ENCODE measurements around the gene NELFE.

Gene NELFE

DNA sequence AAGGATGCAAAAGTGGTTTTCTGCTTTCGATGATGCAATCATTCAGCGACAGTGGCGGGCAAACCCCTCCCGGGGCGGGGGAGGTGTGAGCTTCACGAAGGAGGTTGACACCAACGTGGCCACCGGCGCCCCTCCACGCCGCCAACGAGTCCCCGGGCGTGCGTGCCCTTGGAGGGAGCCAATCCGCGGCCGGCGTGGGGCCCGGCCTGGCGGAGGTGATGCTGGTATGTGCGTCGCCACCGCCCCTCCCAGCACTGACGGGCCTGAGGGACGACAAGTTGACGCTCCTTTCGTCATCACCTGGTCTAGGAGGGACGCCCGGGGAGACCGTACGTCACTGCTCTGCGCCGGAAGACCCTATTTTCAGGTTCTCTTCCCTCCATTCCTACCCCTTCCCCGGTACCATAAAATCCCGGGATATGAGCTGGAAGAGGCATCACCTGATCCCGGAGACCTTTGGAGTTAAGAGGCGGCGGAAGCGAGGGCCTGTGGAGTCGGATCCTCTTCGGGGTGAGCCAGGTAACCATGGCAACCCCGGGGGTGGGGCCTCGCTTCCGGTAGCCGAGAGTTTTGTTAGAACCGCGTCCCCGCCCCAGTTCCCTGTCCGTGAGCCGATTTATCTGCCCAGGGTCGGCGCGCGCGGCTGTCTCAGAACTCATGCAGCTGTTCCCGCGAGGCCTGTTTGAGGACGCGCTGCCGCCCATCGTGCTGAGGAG lies 13.4 kb upstream of the NELFE start, which contains the start of gene DXO:
Gene DXO (minus strand): TSS at position 146 of the 716 bp plus-strand sequence. CDS start 463 bp downstream, outside the sequence.
- DNase-seq: peak; percentile 99

DNA sequence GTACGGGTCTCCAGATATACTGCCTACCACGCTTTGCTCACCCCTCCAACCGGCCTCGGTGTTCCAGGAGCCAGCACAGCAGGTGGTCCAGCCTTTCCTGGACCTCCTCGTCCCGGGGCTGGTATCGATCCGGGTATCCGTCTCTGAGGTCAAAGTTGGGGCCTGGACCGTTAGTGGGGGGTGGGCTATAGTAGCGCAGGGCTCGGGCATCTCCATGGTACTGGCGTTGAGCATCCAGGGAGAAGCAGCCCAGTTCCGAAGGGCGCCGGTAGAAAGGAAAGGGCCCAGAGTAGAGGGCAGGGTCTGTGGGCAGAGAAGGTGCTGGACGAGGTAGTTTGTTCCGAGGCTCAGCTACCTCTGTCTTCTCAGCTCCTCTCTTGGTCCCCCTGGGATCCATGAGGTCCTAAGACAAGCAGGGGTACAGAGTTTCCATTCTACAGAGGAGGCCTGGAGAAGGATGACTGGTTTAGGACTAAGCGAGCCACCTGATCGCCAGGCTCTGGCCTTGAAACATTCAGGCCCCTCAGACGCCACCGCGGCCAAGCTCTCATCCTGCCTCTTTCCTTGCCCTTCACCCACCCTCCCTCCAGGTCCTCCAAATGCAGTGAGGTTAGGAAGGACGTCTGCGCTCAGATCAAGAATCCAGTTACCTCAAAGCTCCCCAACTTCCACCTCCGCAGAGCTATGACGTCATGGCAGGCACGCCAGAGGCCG lies 12.7 kb upstream of the NELFE start:
- DNase-seq: peak; percentile 63

DNA sequence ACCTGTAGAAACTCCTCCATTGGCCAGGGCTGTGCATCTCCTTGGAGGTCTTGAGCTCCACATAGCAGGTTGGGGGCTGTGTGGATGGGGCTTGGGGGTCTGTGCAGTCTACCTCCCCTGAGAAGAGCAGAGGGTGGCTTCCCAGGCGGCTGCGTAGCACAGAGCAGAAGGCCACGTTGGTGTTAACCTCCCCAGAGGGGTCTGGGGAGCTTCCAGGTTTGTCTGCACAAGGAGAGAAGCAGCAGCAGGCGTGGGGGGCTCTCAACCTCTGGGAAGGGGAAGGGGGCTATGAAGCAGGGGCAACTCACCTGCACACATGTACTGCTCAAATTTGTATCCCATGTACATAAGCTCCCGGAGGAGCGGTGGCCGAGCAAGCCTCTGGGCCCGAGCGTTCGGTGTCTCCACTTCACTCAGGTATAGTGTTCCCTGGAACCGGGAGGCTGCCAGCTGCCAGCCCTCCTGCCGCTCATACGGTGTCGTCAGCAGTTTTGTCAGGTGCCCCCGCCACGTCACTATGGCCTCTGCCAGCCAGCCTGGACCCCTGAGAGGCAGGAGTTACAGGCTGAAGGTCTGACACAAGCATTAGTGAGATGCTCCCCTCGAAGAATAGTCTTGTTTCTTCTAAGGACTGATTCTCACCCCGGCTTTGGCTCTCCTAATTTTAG lies 12.0 kb upstream of the NELFE start:
- no peak for DNase-seq

DNA sequence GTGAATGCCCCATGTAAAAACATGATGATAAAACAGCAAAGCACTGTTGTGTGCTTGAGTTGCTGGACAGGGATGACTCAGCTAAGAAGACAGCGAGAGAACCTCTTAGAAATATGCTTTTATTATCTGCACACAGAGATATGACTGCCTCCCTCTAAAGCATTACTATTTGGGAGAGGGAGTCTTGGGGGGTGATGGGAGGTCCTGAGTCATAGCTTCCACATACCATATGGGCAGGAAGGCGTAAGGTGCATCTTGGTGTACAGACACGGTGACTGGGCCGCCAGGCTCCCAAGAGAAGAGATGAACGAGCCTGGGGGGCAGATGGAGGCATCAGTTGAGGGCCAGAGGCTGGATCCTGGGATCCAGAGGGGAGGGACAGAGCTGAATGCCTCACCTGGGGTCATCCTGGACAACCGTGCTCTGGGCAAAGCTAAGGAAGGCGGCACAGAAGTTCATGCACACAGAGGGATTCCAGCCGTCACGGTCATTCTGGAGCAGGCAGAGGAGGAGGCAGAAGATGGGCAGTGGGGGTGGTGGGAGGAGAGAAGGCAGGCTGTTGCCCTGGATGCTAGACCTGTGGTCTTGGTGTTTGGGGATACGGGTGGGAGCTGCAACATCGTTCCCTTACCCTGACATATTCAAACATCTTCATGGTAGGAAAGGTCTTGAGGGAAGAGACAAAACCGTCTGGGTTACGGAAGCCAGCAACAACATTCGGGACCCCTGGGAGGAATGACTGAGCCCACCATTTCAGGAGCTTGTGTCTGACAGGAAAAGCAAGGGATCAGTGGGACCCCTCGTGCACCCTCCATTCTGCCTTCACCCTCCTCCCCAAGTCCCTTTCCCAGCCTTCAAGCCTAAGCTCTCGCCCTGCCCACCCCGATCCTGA lies 11.2 kb upstream of the NELFE start:
- no peak for DNase-seq

DNA sequence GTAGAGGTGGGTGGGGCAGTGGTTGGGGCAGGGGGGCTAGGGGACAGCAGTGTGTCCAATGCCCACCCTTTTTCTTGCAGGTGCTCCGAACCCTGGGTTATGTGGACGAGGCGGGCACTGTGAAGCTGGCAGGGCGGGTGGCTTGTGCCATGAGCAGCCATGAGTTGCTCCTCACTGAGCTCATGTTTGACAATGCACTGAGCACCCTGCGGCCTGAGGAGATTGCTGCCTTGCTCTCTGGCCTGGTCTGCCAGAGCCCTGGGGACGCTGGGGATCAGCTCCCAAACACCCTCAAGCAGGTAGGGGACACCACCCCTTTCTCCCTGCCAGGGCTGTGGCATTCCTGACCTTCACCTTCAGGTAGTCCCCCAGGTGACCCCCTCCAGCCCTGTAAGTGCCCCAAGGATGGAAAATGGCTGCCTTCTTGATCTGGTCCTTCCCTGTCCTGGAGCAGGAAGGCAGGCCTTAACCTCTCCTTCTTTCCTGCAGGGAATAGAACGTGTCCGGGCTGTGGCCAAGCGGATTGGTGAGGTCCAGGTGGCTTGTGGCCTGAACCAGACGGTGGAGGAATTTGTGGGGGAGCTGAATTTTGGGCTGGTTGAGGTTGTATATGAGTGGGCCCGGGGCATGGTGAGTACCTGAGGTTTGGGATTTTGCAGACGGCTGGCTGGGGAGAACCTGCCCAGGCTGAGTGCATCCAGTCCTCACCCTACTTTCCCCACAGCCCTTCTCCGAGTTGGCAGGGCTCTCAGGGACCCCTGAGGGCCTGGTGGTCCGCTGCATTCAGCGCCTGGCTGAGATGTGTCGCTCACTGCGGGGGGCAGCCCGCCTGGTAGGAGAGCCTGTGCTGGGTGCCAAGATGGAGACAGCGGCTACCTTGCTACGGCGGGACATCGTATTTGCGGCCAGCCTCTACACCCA lies 10.3 kb upstream of the NELFE start:
- DNase-seq: no peak

DNA sequence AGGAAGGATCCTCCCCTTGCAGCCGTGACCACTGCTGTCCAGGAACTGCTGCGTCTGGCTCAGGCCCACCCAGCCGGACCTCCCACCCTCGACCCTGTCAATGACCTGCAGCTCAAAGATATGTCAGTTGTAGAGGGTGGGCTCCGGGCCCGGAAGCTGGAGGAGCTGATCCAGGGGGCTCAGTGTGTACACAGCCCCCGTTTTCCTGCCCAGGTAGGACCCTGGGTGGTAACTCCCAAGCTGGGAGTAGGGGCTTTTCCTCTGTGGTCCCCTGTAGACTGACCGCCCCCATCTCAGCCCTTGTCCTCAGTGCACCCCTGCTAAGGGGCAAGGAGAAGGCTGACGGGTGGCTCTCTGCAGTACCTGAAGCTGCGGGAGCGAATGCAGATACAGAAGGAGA lies 9.6 kb upstream of the NELFE start:
- DNase-seq: no peak

DNA sequence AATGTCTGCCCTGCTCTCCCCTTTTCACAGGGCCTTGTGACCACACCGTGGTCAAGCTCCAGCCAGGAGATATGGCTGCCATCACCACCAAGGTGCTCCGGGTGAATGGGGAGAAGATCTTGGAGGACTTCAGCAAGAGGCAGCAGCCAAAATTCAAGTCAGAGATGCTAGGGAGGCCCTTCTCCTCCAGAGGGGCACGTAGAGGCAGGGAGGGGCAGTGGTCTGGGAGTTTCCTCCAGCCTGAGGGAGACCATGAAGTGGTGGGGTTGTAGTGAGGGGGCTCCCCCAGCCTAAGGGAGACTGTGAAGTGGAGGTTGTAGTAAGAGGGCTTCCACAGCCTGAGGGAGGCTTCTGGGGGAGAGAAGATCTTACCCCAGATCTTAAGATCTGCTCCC lies 9.2 kb upstream of the NELFE start:
- no peak for DNase-seq

DNA sequence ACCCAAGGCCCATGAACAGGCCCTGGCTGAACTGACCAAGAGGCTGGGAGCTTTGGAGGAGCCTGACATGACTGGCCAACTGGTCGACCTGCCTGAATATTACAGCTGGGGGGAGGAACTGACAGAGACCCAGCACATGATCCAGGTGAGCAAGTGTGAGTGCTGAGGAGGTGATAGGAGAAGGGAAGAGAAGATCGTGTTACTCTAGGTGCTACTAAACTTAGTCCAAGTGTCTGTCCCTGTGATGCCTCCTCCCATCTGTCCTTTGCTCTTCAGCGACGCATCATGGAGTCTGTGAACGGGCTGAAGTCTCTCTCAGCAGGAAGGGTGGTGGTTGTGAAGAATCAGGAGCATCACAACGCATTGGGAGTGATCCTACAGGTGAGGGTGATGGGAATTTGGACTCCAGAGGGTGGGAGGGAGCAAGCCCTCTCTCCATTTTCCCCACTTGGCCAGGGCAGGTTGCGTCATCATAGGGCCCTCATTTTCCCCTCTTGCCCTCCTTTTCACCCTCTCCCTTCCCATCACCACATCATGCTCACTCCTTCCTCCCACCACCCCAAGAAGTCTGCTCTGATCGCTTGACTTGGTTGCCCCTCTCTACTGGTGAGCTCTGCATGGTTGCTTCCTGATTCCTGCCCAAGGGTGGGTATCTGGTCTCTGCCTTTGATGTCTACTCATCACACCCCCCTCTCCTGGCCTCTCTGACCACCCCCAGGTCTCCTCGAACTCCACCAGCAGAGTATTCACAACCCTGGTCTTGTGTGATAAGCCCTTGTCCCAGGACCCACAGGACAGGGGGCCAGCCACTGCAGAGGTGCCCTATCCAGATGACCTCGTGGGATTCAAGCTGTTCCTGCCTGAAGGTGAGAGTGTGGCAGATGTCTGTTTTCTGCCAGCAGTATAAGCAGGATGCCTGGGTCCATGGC lies 8.5 kb upstream of the NELFE start:
- no peak for DNase-seq

DNA sequence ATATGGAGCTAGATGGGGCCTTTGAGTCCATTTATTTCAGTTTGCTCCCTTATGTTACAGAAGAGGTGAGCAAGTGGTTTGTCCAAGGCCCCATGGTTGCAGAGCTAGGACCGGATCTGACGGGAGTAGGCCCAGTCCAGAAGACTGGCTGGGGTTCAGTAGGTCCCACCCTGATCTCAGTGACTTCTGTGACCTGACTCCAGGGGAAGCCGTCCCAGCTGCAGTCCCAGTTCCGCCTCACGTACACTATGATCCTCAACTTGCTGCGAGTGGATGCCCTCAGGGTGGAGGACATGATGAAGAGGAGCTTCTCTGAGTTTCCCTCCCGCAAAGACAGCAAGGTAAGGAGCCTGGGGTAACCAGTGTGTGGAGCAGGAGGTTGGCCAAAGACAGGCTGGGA lies 7.7 kb upstream of the NELFE start:
- no peak for DNase-seq

DNA sequence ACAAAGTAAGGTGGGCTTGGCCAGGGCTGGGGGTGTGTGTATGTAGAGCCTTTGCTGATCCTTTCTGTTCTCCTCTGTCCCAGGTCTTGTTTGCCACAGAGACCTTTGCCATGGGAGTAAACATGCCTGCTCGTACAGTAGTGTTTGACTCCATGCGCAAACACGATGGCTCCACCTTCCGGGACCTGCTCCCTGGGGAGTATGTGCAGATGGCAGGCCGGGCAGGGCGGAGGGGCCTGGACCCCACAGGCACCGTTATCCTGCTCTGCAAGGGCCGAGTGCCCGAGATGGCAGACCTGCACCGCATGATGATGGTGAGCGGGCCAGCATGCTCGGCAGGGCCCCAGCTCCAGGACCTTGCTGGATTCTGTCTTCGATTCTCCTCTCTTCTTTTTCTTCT lies 6.9 kb upstream of the NELFE start:
- no peak for DNase-seq

DNA sequence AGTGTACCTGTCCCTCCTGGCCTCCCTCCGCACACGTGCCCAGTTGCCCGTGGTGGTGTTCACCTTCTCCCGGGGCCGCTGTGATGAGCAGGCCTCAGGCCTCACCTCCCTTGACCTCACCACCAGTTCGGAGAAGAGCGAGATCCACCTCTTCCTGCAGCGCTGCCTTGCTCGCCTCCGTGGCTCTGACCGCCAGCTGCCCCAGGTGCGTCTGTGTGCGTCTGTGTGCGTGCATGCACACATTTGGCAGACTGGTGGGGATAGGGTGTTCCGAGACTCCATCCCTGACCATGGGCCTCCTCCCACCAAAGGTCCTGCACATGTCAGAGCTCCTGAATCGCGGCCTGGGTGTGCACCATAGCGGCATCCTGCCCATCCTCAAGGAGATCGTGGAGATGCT lies 5.2 kb upstream of the NELFE start:
- DNase-seq: no peak

DNA sequence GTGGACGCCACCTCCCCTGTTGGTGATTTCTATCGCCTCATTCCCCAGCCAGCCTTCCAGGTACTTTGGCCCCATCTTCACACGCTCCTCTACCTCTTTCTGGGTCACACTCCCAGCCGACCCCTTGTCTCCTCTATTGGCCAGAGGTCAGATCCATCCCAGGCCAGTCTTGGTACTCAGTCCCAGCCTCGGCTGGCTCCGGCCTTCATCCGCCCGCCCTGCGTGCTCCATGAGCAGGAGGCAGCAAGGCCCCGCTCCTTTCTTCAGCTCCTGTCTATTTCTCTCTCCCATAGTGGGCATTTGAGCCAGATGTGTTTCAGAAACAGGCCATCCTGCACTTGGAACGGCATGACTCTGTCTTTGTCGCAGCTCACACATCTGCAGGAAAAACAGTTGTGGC lies 2.8 kb upstream of the NELFE start:
- no peak for DNase-seq

DNA sequence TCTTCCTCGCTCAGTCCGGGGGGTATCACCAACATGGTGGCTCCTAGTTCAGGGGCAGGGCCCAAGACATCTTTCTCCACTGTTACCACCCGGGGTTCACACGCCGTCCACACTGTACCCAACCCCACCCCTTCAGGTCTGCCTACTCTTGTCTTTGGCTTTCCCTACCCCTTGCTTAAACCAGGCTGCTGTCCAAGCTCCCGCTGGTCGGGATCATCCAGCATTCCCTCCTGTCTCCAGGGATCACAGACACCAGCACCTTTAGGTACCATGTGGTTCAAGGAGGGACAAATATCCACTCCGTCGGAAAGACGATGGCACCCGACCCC lies 395 bp downstream of the NELFE start:
- no peak for DNase-seq

DNA sequence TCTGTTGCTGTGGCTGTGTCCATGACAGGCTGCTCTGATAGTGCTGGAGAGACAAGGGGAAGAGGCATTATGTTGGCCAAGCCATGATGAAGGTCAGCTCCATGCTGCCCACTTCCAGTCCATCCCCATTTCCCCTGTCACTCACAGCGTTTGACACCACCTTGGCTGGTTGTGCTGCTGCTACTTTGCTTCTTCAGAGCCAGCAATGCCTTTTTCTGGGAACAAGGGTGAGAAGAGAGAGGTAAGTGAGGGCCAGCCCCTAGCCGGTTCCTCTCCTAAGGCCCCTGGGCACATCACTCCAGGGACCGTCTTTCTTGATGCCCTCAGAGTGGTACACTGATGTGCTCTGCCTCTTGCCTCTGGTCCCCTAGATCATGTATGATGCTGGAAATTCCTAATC lies 2.0 kb downstream of the NELFE start:
- DNase-seq: no peak

DNA sequence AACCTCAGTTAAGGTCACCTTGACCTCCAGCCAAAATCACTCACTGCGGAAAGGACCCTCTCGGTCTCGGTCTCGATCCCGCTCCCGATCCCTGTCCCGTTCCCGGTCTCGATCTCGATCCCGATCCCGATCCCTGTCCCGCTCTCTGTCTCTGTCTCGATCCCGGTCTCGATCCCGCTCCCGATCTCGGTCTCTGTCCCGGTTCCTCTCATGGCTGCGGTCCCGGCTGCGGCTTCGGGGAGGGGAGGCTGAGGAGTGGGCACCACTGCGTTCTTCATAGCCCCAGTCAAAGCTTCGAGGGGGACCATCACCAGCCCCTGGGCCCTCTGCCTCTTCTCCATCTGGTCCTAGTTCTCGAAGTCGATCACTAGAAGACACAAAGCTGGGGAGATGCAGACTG lies 4.3 kb downstream of the NELFE start:
- no peak for DNase-seq

DNA sequence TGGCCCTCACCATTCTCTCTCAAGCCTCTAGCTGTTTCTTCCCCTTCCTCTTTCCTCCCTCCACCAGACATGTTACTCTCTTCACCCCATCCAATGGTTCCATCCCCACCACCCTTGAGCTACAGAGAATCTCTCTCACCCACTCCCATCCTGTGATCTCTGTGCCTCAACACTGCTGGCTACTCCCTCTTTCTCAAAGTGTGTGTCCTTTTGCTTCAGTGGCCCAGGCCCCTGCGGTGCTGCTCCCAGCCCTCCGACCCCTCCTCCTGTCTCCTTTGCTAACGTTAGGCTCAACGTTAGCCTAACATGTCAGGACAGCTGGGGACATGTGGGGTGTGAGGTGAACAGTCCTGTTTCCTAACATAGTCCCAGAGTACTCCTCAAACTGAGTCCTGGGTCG lies 5.9 kb downstream of the NELFE start:
- no peak for DNase-seq

DNA sequence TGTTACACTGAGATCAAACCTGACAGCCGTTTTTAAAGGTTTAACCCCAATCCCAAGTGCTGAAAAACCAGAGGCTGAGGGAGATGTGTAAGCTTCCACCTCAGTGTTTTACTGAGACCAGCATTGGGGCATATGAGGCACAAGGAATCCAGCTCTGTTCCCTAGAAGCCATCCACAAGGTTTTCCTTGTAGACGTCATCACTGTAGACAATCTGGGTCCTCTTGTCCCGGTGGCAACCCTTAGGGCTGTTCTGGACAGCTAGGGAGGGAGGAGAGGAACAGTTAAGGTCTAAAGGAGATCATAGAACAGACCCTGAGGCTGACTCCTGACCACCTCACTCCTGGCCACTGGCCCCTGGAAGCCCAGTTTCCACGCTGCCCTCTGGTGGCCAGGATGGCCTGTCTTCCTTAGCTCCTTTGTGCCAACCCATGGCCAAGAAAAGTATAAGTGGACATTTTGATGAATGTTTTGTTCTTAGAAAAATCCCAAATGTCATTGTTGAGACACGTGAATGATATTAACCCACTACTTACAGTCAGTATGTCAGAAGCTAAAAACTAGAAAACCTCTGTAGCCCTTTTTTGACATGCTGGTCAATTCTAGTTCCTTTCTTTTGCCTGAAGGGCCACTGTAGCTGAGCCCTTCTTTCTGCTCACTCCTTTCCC lies 6.5 kb downstream of the NELFE start:
- peak; percentile 26 for DNase-seq

DNA sequence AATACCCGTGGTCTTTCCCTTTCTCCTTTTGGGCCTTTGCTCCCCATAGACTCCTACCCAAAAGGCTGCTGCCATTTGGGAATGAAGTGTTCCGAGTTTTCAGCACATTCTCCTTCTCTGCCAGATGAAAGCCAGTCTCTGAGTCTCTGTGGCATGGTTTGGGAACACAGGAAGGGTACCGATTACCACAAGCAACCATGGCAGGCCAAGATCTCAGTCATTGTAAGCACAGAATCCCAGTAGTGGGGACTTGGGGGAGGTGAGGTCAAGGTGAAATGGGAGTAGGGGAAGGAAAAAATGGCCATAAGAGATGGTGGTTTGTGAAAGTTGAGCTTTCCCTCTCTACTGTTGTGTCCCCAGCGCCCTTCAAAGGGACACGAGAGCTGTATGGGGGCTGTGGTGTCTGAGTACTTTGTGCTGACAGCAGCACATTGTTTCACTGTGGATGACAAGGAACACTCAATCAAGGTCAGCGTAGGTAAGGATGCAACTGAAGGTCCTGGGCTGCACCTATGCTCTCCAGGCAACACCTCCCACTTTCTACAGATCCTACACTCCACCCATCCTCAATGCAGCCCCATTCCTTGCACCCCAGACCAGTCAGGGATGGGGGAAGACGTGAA lies 8.7 kb downstream of the NELFE start:
- DNase-seq: no peak

DNA sequence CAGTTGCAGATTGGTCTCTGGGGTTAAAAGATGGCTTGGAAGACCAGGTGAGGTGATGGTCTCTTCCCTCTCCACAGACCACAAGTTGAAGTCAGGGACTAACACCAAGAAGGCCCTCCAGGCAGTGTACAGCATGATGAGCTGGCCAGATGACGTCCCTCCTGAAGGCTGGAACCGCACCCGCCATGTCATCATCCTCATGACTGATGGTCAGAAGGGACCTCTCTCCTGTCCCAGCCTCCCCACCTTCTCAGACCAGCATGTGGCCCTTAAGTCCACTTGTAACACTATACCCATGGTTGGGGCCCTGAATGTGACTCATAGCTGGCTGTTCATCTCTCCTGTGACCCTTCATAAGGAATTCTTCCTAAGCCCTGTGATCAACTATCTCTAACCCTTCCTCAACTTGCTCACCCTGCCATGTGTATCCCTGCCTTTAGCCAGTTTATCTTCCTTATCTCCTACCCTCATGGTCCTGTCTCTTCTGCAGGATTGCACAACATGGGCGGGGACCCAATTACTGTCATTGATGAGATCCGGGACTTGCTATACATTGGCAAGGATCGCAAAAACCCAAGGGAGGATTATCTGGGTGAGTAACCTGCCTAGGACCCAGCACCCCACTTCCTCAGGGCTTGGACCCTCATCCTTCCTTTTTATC lies 9.9 kb downstream of the NELFE start:
- no peak for DNase-seq

Measured in NCI-H2227 treated with DMSO at 0.1 percent for 48 hours (cell line).